Esophagus squamous epithelium (tissue), 5 donors: ENCODE measurements around the gene EPHA3. TPM values are rescaled to one million over a fixed set of nuclear protein-coding genes. Genes with fewer than 3 reads are reported as not detected.

Experiments used
- DNase-seq: peaks from one replicate; lab custom pipeline; 2025; lab: John Stamatoyannopoulos, UW
- H3K27ac ChIP-seq, 4 donors: fragments of 200-600 bp; sonication (generic); one replicate each; pipeline ENCODE4 v1.5.1; 2016 to 2019; ENCODE audit warnings: mild to moderate bottlenecking in 1 of 4
- H3K27me3 ChIP-seq, 4 donors: fragments of 200-600 bp; sonication (generic); 1 replicate in 3 of 4; 2 replicates in 1 of 4; pipeline versions ENCODE4 v1.5.1 to v1.6.0; 2017 to 2021; ENCODE audit warnings: antibody characterized with exemption in 1 of 4
- H3K36me3 ChIP-seq, 3 donors: fragments of 200-600 bp; sonication (generic); one replicate each; pipeline ENCODE4 v1.5.1; 2016 to 2019
- H3K4me1 ChIP-seq, 3 donors: fragments of 200-600 bp; sonication (generic); one replicate each; pipeline ENCODE4 v1.5.1; 2017 to 2019
- H3K4me3 ChIP-seq, 4 donors: fragments of 200-600 bp; sonication (generic); 1 replicate in 3 of 4; 2 replicates in 1 of 4; pipeline ENCODE4 v1.5.1; 2016 to 2019; ENCODE audit warnings: mild to moderate bottlenecking in 2 of 4, moderate library complexity in 1 of 4
- H3K9me3 ChIP-seq, 3 donors: fragments of 200-600 bp; sonication (generic); one replicate each; pipeline ENCODE4 v1.5.1; 2016 to 2019
- POLR2A ChIP-seq, 4 donors: fragments of 450-650 bp; IDR thresholded peaks; one replicate each; pipeline ENCODE4 v1.6.1; 2017; ENCODE audit warnings: antibody characterized with exemption in 4 of 4, mild to moderate bottlenecking in 4 of 4, moderate library complexity in 3 of 4
- WGBS, 2 donors: methylation state at CpG; one replicate each; pipeline ENCODE4 v1.1.5; 2018; 5-methylcytosine and 5-hydroxymethylcytosine counted together
- intact Hi-C: fragments of 100-400 bp; cut with DNase I; formaldehyde crosslinking; loops from one replicate; pipeline ENCODE4 v1.15.0; 2022
- total RNA-seq, 4 donors: library from RNA; depleted of rRNA; stranded (reverse); fragments of >200 nt; gene quantifications; one replicate each; pipeline ENCODE4 v1.1.0, GENCODE V29; 2016
- TF ChIP-seq, protein P1 (sequence below), 6 experiments: fragments of 450-650 bp in 4 of 6; fragments of 200-600 bp in 2 of 6; sonication (generic) in 2 of 6; IDR thresholded peaks; one replicate each; pipeline ENCODE4 v1.5.1; 2016 to 2019; ENCODE audit warnings: antibody characterized with exemption in 6 of 6, mild to moderate bottlenecking in 4 of 6, moderate library complexity in 4 of 6
- donor health status: DM: yes; HTN: yes; CAD: no.

EPHA3 gene
- total RNA-seq, 4 donors from 2014 or later, result 0.38 to 3.6 (median 1.4) TPM

DNA sequence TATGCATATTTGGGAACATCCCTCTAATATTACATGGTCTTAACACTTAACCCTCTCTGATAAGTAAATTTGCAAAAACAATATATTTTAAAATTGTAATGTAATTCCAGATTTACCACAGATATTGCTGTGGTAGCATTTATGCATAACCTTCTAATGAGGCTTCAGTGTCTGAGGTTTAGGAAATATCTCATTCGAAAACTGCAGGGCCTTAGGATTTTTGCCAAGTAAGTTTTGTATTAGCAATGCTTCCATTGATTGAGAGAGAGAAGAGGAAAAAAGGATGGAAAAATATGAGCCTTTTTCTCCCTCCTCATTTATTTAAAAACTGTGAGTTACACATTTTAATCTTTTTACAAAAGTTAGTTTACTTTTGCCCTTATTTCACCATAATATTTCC is 294.6 kb downstream of the EPHA3 start:
- Histone ChIP-seq H3K4me3 (no peak overlapping the region), H3K4me1 (no peaks in the 10 kb centered on the region), H3K27me3 (no peaks in the 10 kb centered on the region), H3K9me3 (no peaks in the 10 kb centered on the region), H3K27ac (no peak overlapping the region), H3K36me3 (no peaks in the 10 kb centered on the region)
- WGBS, 2 donors, result 45 to 86% methylated on average over 1 of the region's 1 CpG
- TF ChIP-seq, protein P1, sequence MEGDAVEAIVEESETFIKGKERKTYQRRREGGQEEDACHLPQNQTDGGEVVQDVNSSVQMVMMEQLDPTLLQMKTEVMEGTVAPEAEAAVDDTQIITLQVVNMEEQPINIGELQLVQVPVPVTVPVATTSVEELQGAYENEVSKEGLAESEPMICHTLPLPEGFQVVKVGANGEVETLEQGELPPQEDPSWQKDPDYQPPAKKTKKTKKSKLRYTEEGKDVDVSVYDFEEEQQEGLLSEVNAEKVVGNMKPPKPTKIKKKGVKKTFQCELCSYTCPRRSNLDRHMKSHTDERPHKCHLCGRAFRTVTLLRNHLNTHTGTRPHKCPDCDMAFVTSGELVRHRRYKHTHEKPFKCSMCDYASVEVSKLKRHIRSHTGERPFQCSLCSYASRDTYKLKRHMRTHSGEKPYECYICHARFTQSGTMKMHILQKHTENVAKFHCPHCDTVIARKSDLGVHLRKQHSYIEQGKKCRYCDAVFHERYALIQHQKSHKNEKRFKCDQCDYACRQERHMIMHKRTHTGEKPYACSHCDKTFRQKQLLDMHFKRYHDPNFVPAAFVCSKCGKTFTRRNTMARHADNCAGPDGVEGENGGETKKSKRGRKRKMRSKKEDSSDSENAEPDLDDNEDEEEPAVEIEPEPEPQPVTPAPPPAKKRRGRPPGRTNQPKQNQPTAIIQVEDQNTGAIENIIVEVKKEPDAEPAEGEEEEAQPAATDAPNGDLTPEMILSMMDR (IDR thresholded peaks at IDR 0.05), result no peak
- TF ChIP-seq POLR2A (IDR thresholded peaks at IDR 0.05), result no peak
- no peak for DNase-seq
- intact Hi-C loops, result no loop called here

DNA sequence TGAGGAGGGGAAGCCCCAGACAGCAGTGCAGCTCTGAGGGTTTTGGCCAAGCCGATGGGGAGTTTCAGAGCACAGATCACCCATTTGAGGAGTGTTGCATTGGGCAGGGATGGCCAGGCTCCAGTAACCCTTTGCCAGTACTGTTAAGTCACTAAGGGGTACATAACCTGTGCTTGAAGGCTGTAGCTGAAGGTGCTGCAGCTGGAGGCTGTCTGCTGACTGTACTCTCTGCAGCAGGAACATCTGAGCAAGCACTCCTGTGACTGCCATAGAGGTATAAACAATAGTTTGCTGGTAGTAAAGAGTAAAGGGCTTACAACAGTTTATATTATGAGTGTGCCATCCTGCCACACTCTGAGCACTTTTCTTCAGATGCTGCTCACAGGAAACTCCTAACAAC is 297.8 kb downstream of the EPHA3 start:
- Histone ChIP-seq H3K27me3 (no peaks in the 10 kb centered on the region), H3K9me3 (no peaks in the 10 kb centered on the region), H3K4me3 (no peak overlapping the region), H3K4me1 (no peaks in the 10 kb centered on the region), H3K36me3 (no peaks in the 10 kb centered on the region), H3K27ac (no peak overlapping the region)
- TF ChIP-seq, protein P1 (IDR thresholded peaks at IDR 0.05), result no peak
- TF ChIP-seq POLR2A (IDR thresholded peaks at IDR 0.05), result no peak
- WGBS, 2 donors, result 53 to 55% methylated on average over 1 of the region's 1 CpG
- no peak for DNase-seq
- intact Hi-C loops, result no loop called here

DNA sequence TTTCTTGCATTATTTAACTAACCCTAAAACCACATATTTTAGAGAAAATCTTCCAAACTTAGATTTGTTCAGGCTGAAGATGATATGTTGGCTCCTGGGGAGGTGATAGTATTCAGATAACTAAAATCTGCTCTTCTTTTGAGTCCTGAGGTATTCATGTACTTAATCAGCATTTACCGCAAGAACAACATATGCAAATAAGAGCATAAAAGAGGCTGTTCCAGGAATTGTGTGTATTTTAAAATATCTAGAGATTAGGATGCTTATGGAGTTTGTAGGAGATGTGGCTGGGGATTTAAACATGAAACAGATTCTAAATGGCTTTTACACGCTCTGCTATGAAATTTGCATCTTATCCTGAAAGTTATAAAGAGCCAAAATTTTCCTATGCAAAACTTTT is 298.2 kb downstream of the EPHA3 start:
- intact Hi-C loops, result no loop called here
- Histone ChIP-seq H3K4me1 (no peaks in the 10 kb centered on the region), H3K4me3 (no peak overlapping the region), H3K9me3 (no peaks in the 10 kb centered on the region), H3K27me3 (no peaks in the 10 kb centered on the region), H3K27ac (no peak overlapping the region), H3K36me3 (no peaks in the 10 kb centered on the region)
- DNase-seq, result no peak
- WGBS, 2 donors, result 78 to 79% methylated on average over 2 of the region's 2 CpGs
- no peak for TF ChIP-seq POLR2A (IDR thresholded peaks at IDR 0.05)
- TF ChIP-seq, protein P1 (IDR thresholded peaks at IDR 0.05), result no peak

DNA sequence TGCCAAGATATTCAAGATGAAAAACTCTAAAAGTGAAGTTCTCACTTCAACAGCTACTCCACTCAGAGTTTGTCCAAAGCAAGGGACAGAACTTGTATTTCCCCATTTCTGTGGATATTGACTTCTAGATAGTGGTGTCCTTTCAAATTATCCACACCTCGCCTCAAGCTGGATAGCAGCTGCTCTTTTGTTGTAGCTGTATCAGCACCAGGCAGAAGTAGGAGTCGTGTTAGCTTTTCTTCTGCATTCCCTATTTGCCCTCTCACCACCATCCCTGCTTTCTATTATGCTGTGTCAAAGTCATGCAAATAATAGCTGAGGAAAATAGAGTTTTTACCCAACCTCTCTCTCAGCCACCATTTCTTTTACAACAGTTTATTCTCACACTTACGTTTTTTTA is 303.8 kb downstream of the EPHA3 start:
- Histone ChIP-seq H3K9me3 (no peaks in the 10 kb centered on the region), H3K27me3 (no peaks in the 10 kb centered on the region), H3K27ac (no peak overlapping the region), H3K4me1 (no peaks in the 10 kb centered on the region), H3K36me3 (no peaks in the 10 kb centered on the region), H3K4me3 (no peak overlapping the region)
- intact Hi-C loops, result no loop called here
- WGBS, 2 donors, result 47 to 58% methylated on average over 3 of the region's 3 CpGs
- no peak for DNase-seq
- TF ChIP-seq, protein P1 (IDR thresholded peaks at IDR 0.05), result no peak
- TF ChIP-seq POLR2A (IDR thresholded peaks at IDR 0.05), result no peak

DNA sequence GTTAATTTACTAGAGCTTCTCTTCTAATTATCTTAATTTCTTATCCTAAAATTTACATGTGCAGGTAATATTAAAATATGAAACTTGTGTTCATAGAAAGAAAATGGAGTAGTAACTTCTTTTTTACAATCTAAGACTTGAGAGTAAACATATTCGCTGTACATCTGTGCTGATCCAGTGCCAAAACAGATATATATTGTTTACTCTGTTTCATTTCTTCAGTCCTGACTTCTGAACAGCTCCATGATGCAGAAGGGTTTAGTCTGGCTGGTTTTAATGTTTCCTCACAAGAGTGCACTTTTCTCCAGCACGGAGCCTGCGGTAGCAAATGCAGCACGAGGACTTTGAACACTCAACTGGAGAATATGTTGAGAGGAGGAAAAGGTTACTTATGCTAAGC is 306.8 kb downstream of the EPHA3 start:
- 68 to 76% methylated on average over 4 of the region's 4 CpGs for WGBS, 2 donors
- TF ChIP-seq, protein P1 (IDR thresholded peaks at IDR 0.05), result no peak
- TF ChIP-seq POLR2A (IDR thresholded peaks at IDR 0.05), result no peak

More for the DNA sequence above, 306.8 kb downstream of the EPHA3 start:
- no peaks in the 10 kb centered on the region for H3K9me3 ChIP-seq
- no peak for DNase-seq
- no peak overlapping the region for H3K4me3 ChIP-seq
- H3K36me3 ChIP-seq, result no peaks in the 10 kb centered on the region
- H3K27me3 ChIP-seq, result no peaks in the 10 kb centered on the region
- no peaks in the 10 kb centered on the region for H3K4me1 ChIP-seq
- intact Hi-C loops, result no loop called here
- H3K27ac ChIP-seq, result no peak overlapping the region
